ENCODE data around the gene SLC17A9.

SLC17A9 gene

DNA sequence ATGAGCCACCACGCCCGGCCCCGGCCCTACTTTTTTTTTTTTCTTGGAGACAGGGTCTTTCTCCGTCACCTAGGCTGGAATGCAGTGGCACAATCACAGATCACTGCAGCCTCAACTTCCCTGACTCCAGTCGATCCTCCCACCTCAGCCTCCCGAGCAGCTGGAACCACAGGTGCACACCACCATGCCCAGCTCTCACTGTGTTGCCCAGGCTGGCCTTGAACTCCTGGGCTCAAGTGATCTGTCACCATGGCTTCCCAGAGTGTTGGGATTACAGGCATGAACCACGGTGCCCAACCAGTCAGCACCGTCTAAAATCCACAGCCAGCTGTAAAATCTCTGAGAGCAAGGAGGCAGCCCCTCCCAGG, 17.4 kb downstream of the SLC17A9 start:
- no peak for DNase-seq

DNA sequence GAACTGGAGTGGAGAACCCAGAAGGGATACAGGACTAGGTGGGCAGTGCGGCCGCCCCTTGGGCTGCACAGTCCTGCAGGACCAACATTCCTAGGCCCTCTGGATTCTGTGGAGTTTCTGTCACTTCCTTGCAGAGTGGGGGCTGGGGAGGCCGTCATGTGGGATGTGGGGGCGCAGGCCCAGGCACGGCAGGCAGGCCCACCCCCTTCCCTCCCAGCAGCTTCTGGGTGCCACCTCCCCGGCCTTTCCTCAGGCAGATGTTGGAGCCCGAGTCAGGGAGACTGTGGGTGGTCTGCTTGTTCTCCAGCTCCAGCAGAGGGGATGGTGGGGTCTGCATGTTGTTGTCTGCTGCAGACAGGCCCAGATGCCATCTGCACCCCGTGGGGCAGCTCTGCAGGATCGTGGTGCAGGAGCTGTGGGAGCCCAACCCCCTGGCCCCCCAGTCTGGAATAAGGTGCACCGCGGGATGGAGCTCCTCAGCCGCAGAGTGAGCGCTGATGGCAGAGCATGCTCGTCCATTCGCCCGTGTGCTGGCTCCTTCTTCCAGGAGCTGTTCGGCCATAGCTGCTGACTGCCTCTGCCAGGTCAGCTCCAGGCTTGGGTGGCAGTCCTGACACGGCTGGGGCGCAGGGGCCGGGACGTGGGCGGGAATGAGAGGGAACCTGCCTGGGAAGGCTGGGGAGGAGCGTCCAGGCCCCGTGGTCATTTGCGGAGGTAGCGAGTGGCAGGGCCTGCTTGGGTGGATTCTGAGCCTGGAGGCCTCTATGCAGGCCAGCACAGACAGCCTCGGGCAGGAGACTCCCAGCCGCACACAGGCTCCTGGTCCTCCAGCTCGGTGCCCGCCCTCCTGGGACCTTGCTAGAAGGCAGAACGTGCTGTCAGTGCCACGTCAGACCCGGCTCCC, 18.1 kb downstream of the SLC17A9 start:
- DNase-seq: no peak

DNA sequence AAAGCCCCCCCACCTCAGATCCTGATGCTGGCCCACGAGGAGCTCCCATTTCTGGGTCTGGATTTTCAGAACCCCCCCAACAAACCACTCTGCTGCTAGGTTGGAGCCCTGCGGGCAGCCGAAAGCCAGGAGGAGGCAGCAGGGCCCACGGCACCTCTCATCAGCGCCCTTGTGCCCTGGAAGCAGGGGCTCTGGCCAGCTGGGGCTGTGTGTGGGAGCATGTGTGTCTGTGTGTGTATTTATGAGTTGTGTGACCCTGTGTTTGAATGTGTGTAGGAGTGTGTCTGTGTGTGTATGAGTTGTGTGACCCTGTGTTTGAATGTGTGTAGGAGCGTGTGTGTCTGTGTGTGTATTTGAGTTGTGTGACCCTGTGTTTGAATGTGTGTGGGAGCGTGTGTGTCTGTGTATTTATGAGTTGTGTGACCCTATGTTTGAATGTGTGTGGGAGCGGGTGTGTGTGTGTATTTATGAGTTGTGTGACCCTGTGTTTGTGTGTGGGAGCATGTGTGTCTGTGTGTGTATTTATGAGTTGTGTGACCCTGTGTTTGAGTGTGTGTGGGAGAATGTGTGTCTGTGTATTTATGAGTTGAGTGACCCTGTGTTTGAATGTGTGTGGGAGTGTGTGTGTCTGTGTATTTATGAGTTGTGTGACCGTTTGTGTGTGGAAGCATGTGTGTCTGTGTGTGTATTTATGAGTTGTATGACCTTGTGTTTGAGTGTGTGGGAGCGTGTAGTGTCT, 18.9 kb downstream of the SLC17A9 start:
- no peak for DNase-seq

DNA sequence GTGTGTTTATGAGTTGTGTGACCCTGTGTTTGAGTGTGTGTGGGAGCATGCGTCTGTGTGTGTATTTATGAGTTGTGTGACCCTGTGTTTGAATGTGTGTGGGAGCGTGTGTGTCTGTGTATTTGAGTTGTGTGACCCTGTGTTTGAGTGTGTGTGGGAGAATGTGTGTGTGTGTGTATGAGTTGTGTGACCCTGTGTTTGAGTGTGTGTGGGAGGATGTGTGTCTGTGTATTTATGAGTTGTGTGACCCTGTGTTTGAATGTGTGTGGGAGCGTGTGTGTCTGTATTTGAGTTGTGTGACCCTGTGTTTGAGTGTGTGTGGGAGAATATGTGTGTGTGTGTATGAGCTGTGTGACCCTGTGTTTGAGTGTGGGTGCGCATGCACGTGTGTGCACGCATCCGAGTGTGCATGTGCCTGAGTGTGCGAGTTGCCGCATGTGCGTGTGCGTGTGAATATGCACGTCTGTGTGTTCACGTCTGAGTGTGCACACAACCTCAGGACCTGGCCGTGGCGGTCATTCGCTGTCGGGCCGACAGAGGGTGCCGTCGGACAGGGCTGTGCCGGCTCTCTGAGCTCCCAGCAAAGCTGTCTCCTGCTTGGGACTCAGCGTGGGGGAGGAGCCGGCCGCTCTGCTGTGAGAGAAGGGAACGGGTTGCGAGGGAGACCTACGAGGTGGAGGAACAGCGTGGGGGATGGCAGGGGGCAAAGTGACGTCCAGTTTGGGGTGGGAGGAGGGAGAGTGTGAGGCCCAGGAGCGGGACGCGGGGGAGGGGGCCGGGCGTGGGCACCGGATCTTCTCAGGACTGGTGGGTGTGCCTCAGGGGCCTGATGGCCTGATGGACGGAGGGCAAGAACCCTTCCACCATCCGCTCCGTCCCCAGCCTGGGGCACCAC, 19.7 kb downstream of the SLC17A9 start:
- peak; percentile 92 for DNase-seq

- DNase-seq: no peak
Observed at GRCh38 chr20:62972845-62973745, 20.6 kb downstream of the SLC17A9 start.

- DNase-seq: no peak
Observed at GRCh38 chr20:62975251-62975760, 22.8 kb downstream of the SLC17A9 start.

DNA sequence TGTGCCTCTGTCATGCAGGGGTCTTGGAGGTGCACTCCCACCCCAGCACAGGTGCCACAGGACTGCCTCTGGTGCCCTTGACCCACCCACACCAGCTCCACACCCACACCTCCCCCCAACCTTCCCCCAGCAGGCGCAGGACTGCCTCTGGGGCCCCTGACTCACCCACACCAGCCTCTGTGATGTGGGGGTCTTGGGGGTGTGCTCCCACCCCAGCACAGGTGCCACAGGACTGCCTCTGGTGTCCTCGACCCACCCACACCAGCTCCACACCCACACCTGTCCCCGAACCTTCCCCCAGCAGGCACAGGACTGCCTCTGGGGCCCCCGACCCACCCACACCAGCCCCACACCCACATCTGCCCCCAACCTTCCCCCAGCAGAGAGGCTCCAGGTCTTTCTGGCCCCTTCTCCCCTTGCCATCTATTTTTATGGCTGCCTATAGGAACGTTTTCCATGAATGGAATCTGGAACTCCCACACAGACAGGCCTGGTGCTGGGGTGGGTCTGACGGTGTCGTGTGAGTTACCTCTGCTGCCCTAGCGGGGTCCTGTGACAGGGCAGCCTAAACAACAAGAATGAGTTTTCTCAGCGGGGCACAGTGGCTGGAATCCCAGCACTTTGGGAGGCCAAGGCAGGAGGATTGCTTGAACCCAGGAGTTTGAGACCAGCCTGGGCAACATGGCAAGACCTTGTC, 23.5 kb downstream of the SLC17A9 start:
- DNase-seq: no peak

GRCh38 chr20:62976886-62977285, 24.4 kb downstream of the SLC17A9 start:
- no peak for DNase-seq

DNA sequence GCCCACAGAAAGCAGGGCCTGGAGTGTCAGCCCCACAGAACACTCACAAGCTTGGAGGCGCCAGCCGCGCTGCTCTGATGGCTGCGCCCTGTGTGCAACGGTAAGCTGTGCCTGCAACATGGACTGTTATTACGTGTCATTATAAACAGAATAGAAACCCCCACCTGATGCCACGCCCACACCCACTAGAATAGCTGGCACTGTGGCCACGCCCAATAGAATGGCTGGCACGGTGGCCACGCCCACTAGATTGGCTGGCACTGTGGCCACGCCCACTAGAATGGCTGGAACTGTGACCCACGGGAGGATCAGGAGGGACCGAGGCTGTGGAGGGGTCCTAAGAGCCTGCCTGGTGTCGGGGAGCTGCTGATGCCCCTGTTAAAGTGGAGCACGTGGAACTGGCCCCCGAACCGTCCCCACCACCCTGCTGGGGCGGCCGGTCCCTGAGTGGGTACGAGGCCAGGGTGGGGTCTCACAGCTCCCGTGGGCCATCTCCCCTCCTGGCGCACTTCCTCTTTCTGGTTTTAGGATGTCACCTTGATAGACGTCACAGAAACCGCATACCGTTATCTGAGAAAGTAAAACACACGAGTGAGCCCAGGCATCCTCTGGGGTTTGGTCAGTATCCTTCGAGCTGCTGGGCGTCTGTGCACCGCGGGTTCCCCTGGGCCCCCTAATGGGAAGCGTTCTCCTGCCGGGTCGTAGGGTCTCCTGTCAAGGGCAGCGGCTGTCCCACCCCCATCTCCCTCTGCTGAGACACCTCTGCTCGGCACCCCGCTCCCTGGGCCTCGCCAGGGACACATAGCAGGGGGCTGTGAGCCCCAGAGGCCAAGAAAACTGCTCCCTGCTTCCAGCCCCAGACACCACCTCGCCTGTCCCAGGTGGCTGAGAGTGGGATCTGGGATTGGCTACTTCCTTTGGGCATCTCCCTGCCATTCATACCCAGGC, 25.4 kb downstream of the SLC17A9 start:
- DNase-seq: peak; percentile 84

GRCh38 chr20:62978561-62978943, 26.0 kb downstream of the SLC17A9 start:
- DNase-seq: no peak

- no peak for DNase-seq
Observed at GRCh38 chr20:62979310-62979709, 26.8 kb downstream of the SLC17A9 start.

GRCh38 chr20:62979876-62980373, 27.4 kb downstream of the SLC17A9 start:
- DNase-seq: no peak

DNA sequence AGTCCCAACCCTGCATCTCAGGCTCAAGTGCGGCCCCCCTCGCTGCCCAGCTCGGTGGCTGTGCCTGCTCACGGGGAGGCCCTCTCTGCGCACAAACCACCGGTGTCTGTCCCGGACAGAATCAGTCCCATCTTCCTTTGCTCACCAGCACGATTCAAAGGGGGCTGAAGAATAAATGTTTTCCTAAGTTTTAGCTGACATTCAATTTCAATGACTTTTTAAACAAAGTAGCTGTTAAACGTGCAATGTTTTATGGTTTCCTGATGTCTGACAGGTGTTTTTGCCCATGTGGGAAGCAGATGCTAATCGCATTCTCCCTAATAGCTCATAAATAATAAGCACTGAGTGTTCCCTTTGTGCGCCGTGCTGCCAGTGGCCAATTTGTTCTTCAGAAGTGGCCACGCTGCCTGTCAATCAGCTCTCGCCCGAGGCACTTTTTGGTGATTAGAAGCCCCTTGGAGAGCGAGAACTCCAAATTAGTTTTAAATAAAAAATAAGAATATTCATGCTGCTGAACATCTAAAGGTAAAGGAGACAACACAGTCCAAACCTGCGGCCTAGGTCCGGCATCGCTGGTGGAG, 28.0 kb downstream of the SLC17A9 start:
- no peak for DNase-seq

GRCh38 chr20:62980970-62981369, 28.5 kb downstream of the SLC17A9 start:
- DNase-seq: peak; percentile 53

GRCh38 chr20:62982124-62983075, 29.9 kb downstream of the SLC17A9 start:
- no peak for DNase-seq

DNA sequence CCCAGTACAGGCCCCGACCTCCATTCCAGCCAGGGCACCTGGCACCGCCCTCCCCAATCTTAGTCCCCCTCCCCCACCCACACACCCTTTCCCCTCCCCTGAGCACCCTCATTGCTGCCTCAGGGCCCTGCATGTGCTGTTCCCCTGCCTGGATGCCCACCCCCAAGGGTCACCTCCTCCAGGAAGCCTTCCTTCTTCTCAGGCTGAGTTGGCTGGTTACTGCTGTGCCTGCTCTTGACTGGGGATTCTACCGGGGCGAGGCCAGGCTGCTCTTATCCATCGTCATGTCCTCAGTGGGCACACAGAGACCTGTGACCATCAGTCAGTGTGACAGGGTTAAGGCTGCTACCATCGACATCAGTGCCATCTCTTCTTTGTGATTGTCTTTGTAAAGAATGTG, 30.7 kb downstream of the SLC17A9 start:
- no peak for DNase-seq

DNA sequence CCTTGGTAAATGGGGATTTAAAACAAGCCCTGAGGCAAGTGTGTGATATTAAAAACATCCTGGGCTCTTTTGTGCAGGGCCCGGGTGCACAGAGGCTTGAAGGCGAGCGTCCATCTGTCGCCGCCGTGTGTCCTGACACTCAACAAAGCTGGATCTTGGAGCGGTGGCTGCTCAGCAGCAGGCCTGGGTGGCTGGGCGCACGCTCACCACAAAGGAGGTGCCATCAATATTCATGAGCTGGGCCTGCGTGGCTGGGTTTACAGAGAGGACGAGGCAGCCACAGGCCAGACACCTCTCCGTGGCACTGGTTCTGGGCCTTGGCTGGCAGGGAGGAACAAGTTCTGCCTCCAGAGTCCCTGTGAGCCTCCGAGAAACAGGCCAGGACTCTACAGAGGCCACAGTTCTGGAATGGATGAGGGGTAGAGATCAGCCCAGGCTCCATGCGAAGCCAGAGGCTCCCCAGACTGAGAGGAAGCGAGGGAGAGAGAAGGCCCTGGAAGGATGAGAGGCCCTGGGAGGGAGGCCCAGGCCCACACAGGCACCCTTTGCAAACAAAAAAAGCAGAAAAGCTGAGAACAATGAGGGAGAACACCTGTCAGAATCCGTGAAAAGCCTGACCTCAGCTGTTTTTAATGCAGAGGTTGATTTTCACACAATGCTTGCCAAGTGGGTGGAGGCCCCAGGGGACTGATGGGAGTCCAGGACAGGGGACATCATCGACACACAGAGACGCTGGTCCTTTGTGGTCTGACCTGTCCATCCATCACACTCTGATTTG, 32.3 kb downstream of the SLC17A9 start:
- no peak for DNase-seq

DNA sequence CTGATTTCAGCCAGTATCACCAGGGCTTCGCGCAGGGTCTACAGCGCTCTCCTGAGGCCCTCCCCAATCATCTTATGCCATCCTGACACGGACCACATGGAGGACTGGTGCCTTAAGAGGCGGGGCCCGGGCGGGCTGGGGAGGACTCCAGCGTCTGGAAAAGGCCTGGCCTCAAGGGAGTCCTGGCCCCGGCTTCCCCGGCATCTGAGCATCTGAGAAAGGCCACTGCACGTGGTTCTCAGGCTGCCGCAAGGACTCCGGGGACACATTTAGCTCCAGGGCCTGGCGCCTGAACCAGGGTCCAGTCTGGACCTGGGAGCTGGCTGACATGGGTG, 32.9 kb downstream of the SLC17A9 start:
- DNase-seq: no peak

Measured in stimulated activated CD4-positive, alpha-beta T cell treated with anti-CD3 and anti-CD28 coated beads, Interleukin-15, amount 100 ng/mL, for 24 hours (primary cell).